ENCODE measurements around the gene ALX3.
"Not testable (repeated sequence)": the region's sequence is repeated elsewhere in the genome, so short reads cannot be mapped to it uniquely, and the experiment has no call there.

The ALX3 gene

GRCh38 chr1:110088739-110089316 is 18.4 kb upstream of the ALX3 start:
- no peak for DNase-seq

DNA sequence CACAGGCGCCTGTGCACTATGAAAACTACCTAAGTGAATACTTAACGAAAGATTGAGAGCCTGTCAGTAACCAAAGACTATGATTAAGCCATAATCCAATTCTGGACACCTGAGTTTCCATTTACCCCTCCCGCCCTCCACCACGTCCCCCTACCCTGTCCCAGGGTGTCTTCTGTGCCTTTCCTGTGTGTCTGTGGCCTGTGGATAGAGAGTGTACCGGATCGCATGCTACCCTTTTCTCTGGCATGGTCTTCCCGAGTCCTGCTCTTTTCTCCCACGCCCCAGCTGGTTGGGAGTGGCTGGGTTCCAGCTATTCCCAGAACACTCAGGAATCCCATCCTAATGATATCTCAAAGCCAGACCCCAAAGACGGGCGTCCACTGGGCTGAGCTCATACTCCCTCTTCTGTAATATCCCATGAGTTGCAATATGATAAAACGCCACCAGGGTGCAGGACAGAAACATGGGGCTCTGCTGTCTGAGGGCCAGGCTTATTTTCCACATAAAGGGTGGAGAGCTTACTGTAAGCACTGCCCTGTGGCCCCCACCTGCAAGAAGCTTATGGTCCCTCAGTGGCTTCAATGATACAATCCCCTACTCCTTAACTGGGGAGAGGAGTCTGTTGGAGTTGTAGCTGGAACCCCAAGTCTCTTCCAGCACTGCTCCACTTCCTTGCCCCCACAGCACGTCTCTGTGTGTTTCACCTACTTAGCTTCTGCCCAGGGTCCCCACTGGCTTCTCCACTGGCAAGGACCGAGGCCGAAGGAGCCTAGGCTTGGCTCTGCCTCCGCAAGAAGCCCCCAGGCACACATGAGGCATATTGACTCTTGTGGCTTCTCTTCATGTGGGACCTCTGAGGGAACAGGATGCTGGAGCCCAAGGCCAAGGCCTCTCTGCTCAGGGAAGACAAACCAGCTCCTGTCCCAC is 17.6 kb upstream of the ALX3 start:
- DNase-seq = peak; percentile 31

DNA sequence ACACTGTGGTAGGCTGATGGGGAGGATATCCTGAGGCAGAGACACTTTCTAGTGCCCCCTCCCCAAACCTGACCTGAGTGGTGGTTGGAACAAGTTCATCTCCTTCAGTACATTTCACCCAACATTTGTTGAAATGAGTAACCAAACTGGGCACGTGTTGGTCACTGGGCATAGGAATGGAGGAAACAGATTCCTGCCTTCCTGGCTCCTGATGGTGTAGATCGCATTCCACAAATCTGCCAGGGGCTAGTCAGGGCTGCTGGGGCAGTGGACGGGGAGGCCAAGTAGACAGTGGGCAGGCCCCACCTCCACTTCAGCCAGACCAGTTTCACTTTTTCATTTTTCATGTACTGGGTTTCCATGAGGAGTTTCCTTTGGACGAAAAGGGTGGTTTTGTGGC is 16.5 kb upstream of the ALX3 start:
- no peak for DNase-seq

- no peak for DNase-seq
Measured at GRCh38 chr1:110085671-110086070, 15.2 kb upstream of the ALX3 start.

DNA sequence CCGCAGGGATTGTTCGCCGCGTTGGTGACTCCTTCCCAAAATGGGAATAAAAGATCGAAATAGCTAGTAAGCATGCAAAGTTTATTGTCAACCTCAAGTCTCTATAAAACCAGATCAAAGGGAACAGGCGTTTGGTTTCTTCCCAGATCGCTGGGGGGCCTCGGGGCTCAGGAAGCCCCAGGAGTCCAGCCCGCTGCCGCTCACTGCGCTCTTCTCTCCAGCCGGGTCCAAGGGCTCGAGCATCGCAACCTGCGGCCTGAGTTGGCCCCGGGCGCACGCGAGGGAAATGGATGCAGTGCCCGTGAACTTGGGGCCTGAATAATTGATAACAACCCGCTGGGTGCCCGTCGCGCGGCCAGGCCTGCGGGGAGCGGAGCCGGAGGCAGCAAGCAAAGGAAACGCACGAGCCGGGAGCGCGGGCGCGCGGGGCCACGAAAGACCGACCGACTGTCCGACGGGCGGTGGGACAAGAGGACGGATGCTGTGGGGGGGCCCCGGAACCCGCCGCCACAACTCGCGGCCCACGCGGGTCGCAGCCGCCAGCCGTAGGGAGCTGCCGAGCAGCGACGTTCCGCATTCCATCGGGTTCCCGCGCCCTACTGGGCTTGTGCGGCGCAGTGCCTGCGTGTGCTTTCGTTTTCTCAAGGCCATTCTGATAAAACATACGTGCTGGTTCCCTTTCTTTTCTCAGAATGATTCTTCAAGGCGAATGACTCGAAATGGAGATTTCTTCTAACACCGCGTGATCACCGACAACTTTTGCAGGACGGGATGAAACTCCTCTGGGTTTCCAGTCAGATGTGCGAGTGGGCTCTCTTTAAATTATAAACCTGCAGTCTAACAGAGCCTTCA is 14.0 kb upstream of the ALX3 start:
- DNase-seq = peak; percentile 44

DNA sequence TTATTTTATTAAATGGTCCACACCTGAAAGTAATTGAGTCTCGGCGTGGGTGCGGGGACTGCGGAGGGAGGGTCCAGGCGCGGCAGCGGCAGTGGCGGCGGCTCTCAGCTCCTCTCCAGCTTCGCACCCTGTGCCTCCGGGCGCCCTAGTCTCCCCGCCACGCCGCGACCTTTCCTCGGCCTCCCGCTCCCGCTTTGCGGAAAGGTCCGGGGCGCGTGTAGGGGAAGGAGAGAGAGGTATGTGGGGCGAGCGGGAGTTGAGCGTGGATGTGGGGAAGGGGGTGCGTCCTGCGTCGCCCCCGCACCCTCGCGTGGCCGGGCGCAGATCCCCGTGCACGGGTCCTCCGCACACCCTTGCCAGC is 13.4 kb upstream of the ALX3 start:
- DNase-seq = no peak

DNA sequence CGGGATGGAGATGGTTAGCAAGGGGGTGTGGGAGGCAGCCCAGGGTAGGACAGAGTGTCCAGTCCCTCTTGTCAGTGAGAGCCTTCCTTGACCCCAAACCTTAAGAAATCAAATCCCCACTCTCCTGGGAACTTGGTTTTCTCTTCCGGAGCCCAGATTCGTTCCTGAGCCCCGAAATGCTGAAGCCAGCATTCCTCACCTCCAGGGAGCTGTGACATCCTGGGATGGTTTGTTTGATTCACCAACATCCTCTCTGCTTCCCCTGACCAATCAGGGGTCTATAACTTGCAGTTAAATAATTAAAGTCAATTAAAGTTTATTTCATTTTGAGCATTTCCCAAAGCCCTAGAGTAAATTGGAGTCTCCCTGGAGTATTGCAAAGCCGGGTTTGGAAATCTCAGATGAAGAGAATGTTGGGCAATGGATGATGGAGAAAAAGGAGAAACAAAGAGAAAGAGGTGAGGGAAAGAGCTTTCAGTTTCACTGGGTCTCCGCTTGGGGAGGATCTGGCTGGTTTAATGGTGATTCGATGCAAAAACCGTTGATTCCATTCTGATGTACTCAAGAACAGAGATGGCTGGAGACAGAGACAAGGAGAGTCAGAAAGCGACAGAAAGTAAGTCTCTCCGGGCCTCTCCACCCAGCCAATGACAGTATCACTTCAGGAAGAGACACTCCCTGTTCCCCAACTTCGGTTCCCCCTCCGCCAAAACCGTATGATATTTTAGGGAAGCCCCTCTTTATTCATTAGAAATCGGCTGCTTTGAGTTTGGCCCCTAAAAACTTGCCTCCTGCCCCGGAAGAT is 12.8 kb upstream of the ALX3 start:
- no peak for DNase-seq

DNA sequence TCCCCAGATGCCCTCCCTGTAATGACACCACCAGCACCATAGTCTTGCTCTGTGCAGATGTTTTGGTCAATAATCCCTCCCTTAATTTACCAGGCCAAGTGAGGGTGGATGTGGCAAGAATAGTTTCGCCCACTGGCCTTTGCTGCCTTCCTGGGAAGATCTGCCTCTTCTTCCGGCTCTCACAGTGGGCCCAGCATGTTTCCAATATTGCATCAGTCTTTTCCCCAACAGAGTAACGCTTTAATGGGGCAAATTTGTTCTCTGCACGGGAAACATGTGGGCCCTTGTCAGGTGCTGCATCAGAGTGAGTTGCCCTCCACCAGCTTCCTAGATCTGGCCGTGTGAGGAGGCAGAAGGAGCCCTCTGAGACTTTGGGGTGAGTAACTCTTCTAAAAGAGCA is 12.0 kb upstream of the ALX3 start:
- no peak for DNase-seq

DNA sequence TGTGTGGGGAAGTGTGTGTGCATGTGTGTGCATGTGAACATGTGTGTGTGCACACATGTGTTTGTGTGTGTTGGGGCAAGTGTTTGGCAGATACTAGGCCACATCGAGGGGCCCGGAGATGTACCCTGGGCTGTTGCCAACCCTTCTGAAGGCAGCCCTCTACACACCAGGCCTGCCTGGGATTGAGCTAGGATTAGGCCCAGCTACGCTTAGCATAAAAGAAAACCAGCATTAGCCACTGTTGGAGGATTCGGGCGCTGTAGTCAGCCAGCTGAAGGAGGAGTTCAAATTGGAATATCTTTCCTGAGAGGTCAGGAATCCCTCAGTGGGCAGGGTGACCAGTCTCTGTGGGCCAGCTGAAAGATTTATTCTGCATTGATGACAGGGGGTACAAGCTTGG is 10.6 kb upstream of the ALX3 start:
- no peak for DNase-seq

GRCh38 chr1:110079995-110080394 is 9.5 kb upstream of the ALX3 start:
- DNase-seq = not testable (repeated sequence)

DNA sequence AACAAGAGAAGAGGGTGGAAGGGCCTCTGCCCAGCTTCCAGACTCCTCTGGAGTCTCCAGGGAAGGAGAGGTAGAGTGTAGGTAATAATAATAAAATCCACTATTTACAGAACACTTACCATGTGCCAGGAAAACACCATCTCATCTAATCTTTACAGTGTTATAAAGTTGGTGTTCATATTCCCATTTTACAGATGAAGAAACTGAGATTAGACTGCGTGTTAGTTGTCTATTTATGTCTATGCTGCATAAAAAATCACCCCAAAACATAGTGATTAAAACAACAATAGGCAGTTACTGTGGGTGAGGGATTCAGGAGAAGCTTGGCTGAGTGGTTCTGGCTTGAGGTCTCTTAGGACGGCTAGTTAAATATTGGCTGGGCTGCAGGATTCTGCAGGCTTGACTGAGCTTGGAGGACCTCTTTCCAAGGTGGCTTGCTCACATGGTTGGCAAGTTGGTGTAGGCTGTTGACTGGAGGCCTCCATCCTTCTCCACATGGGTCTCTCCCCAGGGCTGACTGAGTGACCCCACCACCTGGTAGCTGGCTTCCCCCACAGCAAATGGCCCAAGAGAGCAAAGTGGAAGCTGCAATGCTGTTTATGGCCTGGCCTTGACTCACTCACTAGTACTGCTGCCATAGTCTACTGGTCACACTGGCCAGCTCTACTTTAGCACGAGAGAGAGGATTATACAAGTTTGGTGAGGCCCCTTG is 6.5 kb upstream of the ALX3 start:
- DNase-seq = no peak

DNA sequence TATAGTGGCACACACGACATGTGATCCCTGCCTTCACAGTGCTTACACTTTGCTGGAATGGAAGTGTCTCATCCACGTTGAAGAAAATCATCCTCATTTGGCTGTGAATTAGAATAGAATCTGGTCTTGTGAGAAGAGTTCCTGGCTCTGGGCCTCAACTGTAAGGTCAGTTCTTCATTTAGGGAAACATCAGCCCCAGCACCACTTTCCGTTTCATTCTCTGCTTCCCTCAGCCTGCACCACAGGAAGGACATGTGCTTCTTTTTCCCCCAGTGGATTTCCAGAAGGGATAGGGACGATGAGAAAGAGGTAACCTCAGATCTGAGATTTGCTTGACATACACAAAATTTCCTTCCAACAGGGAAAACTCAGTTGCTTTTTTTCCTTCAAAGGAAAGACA is 3.7 kb upstream of the ALX3 start:
- DNase-seq = no peak

DNA sequence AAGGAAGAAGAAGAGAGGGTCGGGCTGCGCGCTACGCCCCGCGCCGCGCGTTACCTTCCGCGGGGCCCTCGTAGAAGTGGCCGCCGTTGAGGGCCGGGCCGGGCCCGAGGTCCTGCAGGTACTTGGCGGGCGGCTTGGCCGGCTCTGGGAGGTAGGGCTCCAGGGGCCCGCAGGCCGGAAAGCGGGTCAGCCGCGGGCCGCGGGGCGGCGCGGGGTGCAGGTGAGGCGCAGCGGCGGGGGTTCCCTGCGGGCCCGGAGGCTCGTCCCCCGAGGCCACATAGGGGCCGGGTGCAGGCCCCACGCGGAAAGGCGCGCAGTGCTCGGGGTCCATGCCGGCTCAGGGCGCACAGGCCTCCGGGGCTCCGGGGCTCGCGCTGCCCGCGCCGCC is 196 bp downstream of the ALX3 start:
- no peak for DNase-seq

DNA sequence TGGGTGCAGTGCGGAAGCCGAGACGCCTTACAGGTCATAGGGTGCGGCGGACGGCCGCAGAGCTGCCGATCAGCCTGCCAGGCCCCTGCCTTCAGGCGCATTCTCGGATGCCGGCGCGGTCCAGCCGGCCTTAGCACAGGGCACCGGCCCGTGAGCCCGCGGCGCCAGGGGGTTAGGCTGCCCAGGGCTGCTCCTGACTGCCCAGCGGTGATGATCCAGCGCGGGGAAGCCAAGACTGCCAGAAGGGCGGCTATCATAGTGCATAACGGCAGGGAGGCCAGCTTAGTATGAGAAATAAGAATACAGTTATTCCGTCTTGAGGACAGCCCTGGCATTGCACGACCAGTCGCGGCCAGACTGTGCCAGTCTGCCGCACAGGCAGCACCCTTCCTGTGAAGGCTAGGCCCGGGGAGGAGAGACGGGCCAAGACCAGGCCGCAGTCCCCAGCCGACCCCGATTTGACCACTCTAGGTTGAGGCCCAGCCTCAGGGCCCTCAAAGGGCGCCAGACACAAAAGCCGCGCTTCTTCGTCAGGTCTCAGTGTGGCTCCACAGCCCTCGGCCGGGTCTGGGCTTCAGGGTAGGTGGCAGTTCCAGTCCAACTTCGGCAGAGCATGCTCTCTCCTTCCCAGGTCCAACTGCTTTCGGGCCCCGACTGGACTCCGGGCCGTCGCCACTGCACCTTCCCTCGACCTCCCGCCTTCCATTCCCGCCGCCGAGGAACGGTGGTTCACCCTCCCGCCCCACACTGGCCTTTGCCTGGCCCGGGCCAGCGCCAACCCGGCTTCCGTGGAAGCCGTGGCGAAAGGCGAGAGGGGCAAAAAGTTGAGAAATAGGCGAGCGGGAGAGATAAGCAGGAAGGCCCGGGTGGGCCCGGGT is 829 bp downstream of the ALX3 start:
- peak; percentile 34 for DNase-seq

DNA sequence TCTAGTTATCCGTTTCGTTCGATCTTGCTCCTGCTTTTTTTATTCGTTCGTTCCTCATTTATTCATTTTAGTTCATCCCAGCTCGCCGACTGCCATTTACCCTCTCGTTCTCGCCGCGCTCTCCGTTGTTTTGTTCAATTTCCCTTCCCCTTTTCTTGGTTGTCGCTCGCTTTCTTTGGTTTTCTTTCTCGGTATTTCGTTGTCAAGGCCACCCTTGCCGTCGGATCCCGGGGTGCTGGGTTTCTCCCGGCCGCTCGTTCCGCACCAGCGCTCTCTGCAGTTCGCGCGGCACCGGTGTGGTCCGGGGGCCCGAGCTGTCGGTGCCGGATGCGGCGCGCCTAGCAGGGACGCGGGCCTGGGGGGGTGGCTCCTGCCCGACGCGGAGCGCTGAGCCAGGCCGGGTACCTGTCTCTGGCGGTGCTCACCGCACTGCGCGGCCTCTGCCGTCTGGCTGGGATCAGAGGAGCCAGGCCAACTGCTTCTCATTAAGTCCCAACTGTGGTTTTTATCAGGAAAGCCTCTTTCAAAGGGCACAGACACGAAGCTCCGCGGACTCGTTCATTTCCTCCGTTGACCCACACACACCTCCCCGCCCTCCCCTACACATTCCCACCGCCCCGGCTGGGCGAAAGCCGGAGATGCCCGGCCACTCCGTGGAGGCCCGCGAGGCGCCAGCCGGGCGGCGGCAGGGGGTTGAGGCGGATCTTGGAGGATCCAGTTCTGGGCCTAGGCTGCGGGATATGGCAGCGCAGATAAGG is 1.6 kb downstream of the ALX3 start:
- peak; percentile 47 for DNase-seq

DNA sequence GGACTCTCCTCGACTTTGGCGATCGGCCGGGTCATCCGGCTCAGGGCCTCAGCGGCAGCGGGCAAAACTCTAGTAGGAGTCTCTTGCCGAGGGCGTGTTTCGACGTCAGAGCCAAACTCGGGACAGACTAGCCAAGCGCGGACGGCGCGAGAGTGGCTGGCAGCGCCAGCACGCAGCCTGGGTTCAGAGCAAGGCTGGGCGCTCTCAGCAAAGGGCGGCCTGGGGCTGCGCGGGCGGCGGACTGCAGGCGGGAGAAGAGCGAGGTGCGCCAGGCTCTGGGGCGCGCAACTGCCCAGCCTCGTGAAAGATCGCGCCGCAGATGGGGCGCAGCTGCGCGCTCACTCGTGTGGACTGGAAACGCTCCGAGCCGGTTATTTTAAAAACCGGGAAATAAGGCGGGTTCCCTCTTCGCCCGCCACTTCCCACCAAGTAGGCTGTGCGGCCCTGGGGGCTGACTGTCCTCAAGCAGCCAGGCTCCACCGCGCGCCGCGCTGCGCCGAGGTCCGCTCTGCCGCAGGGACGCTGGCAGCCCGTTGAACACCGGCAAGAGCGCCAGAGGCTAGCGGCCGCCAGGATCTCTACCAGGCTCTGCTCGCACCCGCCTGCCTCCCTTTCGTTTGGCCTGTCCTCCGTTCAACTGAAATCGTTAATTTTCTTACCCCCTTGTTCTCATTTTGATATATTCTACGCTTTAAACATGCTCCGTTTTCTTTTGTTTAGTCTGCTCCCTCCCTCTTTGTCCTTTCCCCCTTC is 2.4 kb downstream of the ALX3 start:
- peak; percentile 31 for DNase-seq

DNA sequence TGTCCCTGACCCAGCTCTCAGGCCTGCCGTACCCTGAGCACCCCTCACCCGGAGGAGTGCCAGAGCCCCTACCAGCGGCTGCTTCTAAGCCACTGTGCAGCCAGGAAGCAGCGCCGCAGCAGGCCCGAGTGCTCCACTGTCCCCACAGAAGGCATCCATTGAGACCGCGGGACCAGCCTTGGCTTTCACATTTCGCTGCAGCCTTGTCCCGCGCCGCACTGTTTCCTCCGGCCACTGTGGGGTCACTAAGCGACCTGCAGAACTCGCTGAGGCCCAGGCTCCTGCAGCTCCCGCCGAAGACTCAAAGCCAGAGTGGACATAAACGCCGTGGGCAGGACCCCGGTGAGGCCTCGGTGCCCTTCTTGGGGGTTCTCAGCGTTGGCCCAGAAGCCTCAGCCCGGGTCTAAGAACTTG is 3.0 kb downstream of the ALX3 start:
- DNase-seq = no peak

- DNase-seq = no peak
Measured at GRCh38 chr1:110065841-110066240, 4.6 kb downstream of the ALX3 start.

- DNase-seq = no peak
Measured at GRCh38 chr1:110064576-110065337, 5.7 kb downstream of the ALX3 start.
